Kidney (tissue), 14 donors: ENCODE measurements around the gene PTAFR. TPM values are rescaled to one million over a fixed set of nuclear protein-coding genes. Genes with fewer than 3 reads are reported as not detected.

Experiments used
- DNase-seq, 5 donors: peaks; one replicate each; pipeline ENCODE4 v3.0.0-alpha.2; 2013 to 2020
- FAIRE-seq: peaks from 2 replicates; lab custom pipeline; 2012; peaks lifted over from hg19 to GRCh38; lab: Jason Lieb, UNC
- H3K27ac ChIP-seq, 2 donors: one replicate each; pipeline ENCODE4 v1.7.0; 2013; ENCODE audit warnings: low read depth in 2 of 2, low read length in 2 of 2, inconsistent platforms in 1 of 2
- H3K27me3 ChIP-seq: one replicate; pipeline ENCODE4 v1.7.1; 2013; ENCODE audit warnings: low read length, inconsistent platforms; ENCODE audit not compliant: control insufficient read depth, insufficient read depth
- H3K36me3 ChIP-seq, 3 donors: one replicate each; pipeline versions ENCODE4 v1.7.0 to v1.7.1; 2013; ENCODE audit warnings: low read length in 3 of 3, control low read depth in 1 of 3, inconsistent platforms in 1 of 3; ENCODE audit not compliant: insufficient read depth in 3 of 3, control insufficient read depth in 2 of 3
- H3K4me1 ChIP-seq, 3 donors: one replicate each; pipeline versions ENCODE4 v1.7.0 to v1.7.1; 2013; ENCODE audit warnings: low read length in 3 of 3, inconsistent platforms in 1 of 3, low read depth in 1 of 3; ENCODE audit not compliant: control insufficient read depth in 2 of 3, insufficient read depth in 2 of 3
- H3K4me3 ChIP-seq, 3 donors: one replicate each; pipeline versions ENCODE4 v1.7.0 to v1.8.1; 2013; ENCODE audit warnings: low read length in 3 of 3, control low read depth in 1 of 3, inconsistent platforms in 1 of 3
- H3K9ac ChIP-seq, 3 donors: one replicate each; pipeline versions ENCODE4 v1.7.0 to v1.7.1; 2013; ENCODE audit warnings: low read length in 3 of 3, control low read depth in 1 of 3, inconsistent platforms in 1 of 3
- H3K9me3 ChIP-seq, 3 donors: one replicate each; pipeline versions ENCODE4 v1.7.0 to v1.7.1; 2013; ENCODE audit warnings: low read length in 3 of 3, control low read depth in 1 of 3, inconsistent platforms in 1 of 3; ENCODE audit not compliant: control insufficient read depth in 2 of 3, insufficient read depth in 1 of 3
- intact Hi-C: fragments of 100-400 bp; cut with DNase I; formaldehyde crosslinking; loops from one replicate; pipeline ENCODE4 v1.11.1; 2022
- polyA plus RNA-seq: library from polyadenylated mRNA; stranded (reverse); fragments of 350-450 nt; fragmentation: Illumina TruSeq; extraction: RNeasy Lipid Tissue Mini Kit (QIAGEN cat#74804); gene quantifications from one replicate; pipeline ENCODE4 v1.2.3, GENCODE V29; 2014; ENCODE audit warnings: low read depth, low replicate concordance; ENCODE audit not compliant: insufficient read depth
- total RNA-seq: library from RNA; stranded (reverse); fragmentation: NEBNext Ultra II Directional; extraction: Animal tissue kit (Norgen Biotek cat#: 25700); gene quantifications from one replicate; pipeline ENCODE4 v1.2.1, GENCODE V29; 2021
- TF ChIP-seq, protein P1 (sequence below): IDR thresholded peaks from 3 replicates; pipeline ENCODE4 v1.5.1; 2012; ENCODE audit warnings: mild to moderate bottlenecking, moderate library complexity, borderline replicate concordance; ENCODE audit not compliant: insufficient read depth; ENCODE audit errors: extremely low read depth
- donor health status: control.
- donor health status: control.
- donor health status: control.
- donor health status: control.
- donor health status: control.
- donor health status: DM: yes; HTN: yes; CAD: no.
- donor health status: Normal renal cell carcinoma (clear cell type).

PTAFR gene
- total and polyA plus RNA-seq, 2 donors from 2014 or later, result 2.4 to 16.4 TPM

DNA sequence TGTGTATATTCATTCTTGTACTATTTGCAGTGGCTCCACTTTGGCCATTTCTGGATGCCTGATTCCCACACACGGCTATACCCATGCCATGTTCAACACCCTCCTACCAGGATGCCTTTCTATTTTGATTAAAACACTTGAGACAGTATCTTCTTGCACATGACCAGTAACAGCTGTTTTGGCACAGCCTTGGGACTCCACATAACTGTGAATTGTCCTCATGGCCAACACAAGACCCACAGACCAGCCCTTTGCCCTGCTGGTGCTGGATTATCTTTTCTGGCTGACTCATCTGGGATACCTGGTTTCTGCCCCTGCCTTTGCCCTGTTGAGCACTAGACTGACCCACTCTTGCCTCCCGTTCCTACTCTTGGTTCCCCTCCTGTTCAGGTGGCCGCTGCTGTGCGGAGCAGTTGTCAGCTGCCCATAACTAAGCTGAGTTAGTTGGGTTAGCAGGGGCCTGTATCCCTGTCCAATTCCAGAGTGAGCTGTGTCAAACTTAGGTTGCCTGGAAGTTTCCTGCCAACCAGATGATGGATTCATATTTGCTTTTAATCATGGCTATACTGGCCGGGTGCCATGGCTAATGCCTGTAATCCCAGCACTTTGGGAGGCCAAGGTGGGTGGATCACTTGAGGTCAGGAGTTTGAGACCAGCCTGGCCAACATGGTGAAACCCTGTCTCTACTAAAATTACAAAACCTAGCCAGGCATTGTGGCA, 77.3 kb downstream of the PTAFR start:
- Histone ChIP-seq H3K9me3 (no peaks in the 10 kb centered on the region), H3K27ac (no peak overlapping the region), H3K4me1 (no peaks in the 10 kb centered on the region), H3K4me3 (no peak overlapping the region), H3K36me3 (no peaks in the 10 kb centered on the region), H3K9ac (no peak overlapping the region), H3K27me3 (no peaks in the 10 kb centered on the region)
- FAIRE-seq (no peak), DNase-seq (no peak)
- intact Hi-C loops, result no loop called here
- TF ChIP-seq, protein P1, sequence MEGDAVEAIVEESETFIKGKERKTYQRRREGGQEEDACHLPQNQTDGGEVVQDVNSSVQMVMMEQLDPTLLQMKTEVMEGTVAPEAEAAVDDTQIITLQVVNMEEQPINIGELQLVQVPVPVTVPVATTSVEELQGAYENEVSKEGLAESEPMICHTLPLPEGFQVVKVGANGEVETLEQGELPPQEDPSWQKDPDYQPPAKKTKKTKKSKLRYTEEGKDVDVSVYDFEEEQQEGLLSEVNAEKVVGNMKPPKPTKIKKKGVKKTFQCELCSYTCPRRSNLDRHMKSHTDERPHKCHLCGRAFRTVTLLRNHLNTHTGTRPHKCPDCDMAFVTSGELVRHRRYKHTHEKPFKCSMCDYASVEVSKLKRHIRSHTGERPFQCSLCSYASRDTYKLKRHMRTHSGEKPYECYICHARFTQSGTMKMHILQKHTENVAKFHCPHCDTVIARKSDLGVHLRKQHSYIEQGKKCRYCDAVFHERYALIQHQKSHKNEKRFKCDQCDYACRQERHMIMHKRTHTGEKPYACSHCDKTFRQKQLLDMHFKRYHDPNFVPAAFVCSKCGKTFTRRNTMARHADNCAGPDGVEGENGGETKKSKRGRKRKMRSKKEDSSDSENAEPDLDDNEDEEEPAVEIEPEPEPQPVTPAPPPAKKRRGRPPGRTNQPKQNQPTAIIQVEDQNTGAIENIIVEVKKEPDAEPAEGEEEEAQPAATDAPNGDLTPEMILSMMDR, result no peak

Other genes with a start within 250 kb of the PTAFR start
- 9.7 TPM for gene SMPDL3B, start 241.7 kb downstream of the PTAFR start, total RNA-seq
- 5.9 TPM for gene SMPDL3B, start 241.7 kb downstream of the PTAFR start, polyA plus RNA-seq
- 8.2 TPM for gene XKR8, start 216.7 kb downstream of the PTAFR start, total RNA-seq
- 9.1 TPM for gene XKR8, start 216.7 kb downstream of the PTAFR start, polyA plus RNA-seq
- gene EYA3, start 88.1 kb downstream of the PTAFR start, total RNA-seq, result 32.0 TPM
- gene EYA3, start 88.1 kb downstream of the PTAFR start, polyA plus RNA-seq, result 10.2 TPM
- gene DNAJC8, start 56.3 kb upstream of the PTAFR start, total RNA-seq, result 71.7 TPM
- gene DNAJC8, start 56.3 kb upstream of the PTAFR start, polyA plus RNA-seq, result 110 TPM
- 172 TPM for gene ATP5IF1, start 59.4 kb upstream of the PTAFR start, total RNA-seq
- gene ATP5IF1, start 59.4 kb upstream of the PTAFR start, polyA plus RNA-seq, result 906 TPM
- 19.4 TPM for gene SESN2, start 82.8 kb upstream of the PTAFR start, total RNA-seq
- gene SESN2, start 82.8 kb upstream of the PTAFR start, polyA plus RNA-seq, result 22.7 TPM
- gene MED18, start 152.3 kb upstream of the PTAFR start, total RNA-seq, result 14.6 TPM
- 13.2 TPM for gene MED18, start 152.3 kb upstream of the PTAFR start, polyA plus RNA-seq
- 51.5 TPM for gene PHACTR4, start 193.1 kb upstream of the PTAFR start, total RNA-seq
- 23.2 TPM for gene PHACTR4, start 193.1 kb upstream of the PTAFR start, polyA plus RNA-seq